Neural cell (in vitro differentiated cells): ENCODE results near the gene CPZ.

Source experiments
- EP300 ChIP-seq: fragments of 450-650 bp; conservative IDR thresholded peaks from 2 replicates; pipeline ENCODE4 v1.6.1; 2014; ENCODE audit warnings: antibody characterized with exemption, mild to moderate bottlenecking, moderate library complexity; ENCODE audit not compliant: poor library complexity, severe bottlenecking
- EZH2 ChIP-seq: fragments of 200-600, 300-800 bp; shearing (Covaris generic), sonication (generic); IDR thresholded peaks from 2 replicates; pipeline ENCODE4 v1.6.1; 2014; ENCODE audit warnings: antibody characterized with exemption, low read length, borderline replicate concordance, mild to moderate bottlenecking; ENCODE audit not compliant: insufficient read depth, poor library complexity, severe bottlenecking
- MXI1 ChIP-seq: fragments of 450-650 bp; conservative IDR thresholded peaks from 2 replicates; pipeline ENCODE4 v1.6.1; 2014; ENCODE audit warnings: antibody characterized with exemption, mild to moderate bottlenecking; ENCODE audit not compliant: poor library complexity, severe bottlenecking
- POLR2AphosphoS5 ChIP-seq: IDR thresholded peaks from 2 replicates; pipeline ENCODE4 v1.6.1; 2012
- RAD21 ChIP-seq: fragments of 450-650 bp; conservative IDR thresholded peaks from 2 replicates; pipeline ENCODE4 v1.6.1; 2014; ENCODE audit warnings: antibody characterized with exemption, mild to moderate bottlenecking, moderate library complexity
- SMC3 ChIP-seq: fragments of 450-650 bp; conservative IDR thresholded peaks from 2 replicates; pipeline ENCODE4 v1.6.1; 2014; ENCODE audit warnings: antibody characterized with exemption, mild to moderate bottlenecking, moderate library complexity; ENCODE audit not compliant: poor library complexity
- TAF1 ChIP-seq: IDR thresholded peaks from 2 replicates; pipeline ENCODE4 v1.6.1; 2012; ENCODE audit warnings: low read depth
- TF ChIP-seq, protein P1 (sequence below): fragments of 450-650 bp; IDR thresholded peaks from 2 replicates; pipeline ENCODE4 v1.5.1; 2014; ENCODE audit warnings: antibody characterized with exemption, mild to moderate bottlenecking, moderate library complexity; ENCODE audit not compliant: poor library complexity, severe bottlenecking
- TF ChIP-seq, protein P2 (sequence below): IDR thresholded peaks from 2 replicates; pipeline ENCODE4 v1.6.1; 2012; ENCODE audit warnings: borderline replicate concordance

DNA sequence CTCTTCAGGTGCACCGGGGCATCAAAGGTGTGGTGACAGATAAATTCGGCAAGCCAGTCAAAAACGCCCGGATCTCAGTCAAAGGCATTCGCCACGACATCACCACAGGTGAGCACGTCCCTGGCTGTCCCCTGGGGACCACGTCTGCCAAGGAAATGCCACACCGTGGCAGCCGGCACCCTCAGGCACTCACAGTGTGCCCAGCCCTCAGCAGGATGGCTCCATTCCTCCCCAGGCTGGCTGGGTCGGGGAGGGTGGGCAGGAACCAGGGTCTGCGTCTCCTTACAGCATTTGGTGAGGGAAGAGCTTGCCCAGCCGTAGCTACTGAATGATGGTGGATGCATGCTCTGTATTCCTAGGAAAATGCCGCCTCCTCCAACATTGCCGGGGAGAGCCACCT lies 25.9 kb downstream of the CPZ start:
- TF ChIP-seq, protein P1, sequence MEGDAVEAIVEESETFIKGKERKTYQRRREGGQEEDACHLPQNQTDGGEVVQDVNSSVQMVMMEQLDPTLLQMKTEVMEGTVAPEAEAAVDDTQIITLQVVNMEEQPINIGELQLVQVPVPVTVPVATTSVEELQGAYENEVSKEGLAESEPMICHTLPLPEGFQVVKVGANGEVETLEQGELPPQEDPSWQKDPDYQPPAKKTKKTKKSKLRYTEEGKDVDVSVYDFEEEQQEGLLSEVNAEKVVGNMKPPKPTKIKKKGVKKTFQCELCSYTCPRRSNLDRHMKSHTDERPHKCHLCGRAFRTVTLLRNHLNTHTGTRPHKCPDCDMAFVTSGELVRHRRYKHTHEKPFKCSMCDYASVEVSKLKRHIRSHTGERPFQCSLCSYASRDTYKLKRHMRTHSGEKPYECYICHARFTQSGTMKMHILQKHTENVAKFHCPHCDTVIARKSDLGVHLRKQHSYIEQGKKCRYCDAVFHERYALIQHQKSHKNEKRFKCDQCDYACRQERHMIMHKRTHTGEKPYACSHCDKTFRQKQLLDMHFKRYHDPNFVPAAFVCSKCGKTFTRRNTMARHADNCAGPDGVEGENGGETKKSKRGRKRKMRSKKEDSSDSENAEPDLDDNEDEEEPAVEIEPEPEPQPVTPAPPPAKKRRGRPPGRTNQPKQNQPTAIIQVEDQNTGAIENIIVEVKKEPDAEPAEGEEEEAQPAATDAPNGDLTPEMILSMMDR = no peak
- TF ChIP-seq RAD21 (no peak), EZH2 (no peak), SMC3 (no peak), TAF1 (no peak), POLR2AphosphoS5 (no peak), EP300 (no peak), MXI1 (no peak)
- TF ChIP-seq, protein P2, sequence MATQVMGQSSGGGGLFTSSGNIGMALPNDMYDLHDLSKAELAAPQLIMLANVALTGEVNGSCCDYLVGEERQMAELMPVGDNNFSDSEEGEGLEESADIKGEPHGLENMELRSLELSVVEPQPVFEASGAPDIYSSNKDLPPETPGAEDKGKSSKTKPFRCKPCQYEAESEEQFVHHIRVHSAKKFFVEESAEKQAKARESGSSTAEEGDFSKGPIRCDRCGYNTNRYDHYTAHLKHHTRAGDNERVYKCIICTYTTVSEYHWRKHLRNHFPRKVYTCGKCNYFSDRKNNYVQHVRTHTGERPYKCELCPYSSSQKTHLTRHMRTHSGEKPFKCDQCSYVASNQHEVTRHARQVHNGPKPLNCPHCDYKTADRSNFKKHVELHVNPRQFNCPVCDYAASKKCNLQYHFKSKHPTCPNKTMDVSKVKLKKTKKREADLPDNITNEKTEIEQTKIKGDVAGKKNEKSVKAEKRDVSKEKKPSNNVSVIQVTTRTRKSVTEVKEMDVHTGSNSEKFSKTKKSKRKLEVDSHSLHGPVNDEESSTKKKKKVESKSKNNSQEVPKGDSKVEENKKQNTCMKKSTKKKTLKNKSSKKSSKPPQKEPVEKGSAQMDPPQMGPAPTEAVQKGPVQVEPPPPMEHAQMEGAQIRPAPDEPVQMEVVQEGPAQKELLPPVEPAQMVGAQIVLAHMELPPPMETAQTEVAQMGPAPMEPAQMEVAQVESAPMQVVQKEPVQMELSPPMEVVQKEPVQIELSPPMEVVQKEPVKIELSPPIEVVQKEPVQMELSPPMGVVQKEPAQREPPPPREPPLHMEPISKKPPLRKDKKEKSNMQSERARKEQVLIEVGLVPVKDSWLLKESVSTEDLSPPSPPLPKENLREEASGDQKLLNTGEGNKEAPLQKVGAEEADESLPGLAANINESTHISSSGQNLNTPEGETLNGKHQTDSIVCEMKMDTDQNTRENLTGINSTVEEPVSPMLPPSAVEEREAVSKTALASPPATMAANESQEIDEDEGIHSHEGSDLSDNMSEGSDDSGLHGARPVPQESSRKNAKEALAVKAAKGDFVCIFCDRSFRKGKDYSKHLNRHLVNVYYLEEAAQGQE = no peak
